GM19240 (cell line): Measurements from ENCODE around the gene ATP8B2.
"Not testable (repeated sequence)": the region's sequence is repeated elsewhere in the genome, so short reads cannot be mapped to it uniquely, and the experiment has no call there.

Experiments used
- DNase-seq: peaks from one replicate; pipeline ENCODE4 v3.0.0; 2011; ENCODE audit warnings: low spot score; ENCODE audit not compliant: insufficient read length

Gene ATP8B2, protein sequence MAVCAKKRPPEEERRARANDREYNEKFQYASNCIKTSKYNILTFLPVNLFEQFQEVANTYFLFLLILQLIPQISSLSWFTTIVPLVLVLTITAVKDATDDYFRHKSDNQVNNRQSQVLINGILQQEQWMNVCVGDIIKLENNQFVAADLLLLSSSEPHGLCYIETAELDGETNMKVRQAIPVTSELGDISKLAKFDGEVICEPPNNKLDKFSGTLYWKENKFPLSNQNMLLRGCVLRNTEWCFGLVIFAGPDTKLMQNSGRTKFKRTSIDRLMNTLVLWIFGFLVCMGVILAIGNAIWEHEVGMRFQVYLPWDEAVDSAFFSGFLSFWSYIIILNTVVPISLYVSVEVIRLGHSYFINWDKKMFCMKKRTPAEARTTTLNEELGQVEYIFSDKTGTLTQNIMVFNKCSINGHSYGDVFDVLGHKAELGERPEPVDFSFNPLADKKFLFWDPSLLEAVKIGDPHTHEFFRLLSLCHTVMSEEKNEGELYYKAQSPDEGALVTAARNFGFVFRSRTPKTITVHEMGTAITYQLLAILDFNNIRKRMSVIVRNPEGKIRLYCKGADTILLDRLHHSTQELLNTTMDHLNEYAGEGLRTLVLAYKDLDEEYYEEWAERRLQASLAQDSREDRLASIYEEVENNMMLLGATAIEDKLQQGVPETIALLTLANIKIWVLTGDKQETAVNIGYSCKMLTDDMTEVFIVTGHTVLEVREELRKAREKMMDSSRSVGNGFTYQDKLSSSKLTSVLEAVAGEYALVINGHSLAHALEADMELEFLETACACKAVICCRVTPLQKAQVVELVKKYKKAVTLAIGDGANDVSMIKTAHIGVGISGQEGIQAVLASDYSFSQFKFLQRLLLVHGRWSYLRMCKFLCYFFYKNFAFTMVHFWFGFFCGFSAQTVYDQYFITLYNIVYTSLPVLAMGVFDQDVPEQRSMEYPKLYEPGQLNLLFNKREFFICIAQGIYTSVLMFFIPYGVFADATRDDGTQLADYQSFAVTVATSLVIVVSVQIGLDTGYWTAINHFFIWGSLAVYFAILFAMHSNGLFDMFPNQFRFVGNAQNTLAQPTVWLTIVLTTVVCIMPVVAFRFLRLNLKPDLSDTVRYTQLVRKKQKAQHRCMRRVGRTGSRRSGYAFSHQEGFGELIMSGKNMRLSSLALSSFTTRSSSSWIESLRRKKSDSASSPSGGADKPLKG

DNA sequence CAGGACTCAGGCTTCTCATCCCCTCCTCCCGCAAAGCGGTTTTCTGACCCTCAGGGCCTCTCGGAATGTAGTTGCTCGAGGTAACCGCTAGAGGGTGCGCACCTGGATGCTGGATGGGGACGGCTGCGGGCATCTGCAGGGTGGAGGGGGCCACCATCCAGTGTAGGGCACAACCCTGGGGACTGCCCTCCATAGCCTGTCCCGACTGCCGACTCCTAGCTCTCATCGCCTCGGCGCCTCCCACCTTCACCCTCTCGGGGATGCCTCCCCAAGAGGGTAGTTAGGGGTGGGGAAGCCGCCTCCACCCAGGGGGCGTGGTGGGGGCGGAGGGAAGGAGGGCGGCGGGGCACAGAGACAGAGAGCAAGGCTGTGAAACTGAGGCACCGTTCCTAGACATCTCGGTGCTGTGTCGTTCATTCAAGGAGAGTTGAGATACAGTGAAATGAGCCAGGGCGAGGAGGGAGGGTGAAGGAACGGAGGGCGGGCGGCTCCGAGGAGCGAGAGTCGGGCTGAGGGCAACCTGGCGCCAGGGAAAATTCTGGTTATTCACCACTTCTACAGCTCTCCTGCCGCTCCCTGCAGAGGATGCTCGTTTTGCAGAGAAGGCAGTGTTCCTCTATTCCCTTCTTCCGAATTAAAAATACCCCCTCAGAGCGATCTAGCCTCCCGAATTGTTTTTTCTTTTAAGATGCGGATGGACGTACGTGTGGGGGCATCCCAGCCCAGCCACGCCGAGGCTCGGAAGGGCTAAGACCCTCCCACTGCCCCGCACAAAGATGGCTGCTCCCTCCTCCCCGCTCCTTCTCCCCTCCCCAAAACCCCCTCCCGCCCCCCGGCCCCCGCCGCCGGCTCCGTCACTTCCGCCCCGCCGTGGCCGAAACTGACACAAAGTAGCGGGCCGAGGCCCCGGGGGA, at the start of gene ATP8B2:
Gene ATP8B2, plus strand, starts transcription at position 857 of the 914 bp plus-strand sequence. CDS start 2,617 bp downstream, outside the sequence.
- DNase-seq = peak; percentile 84

DNA sequence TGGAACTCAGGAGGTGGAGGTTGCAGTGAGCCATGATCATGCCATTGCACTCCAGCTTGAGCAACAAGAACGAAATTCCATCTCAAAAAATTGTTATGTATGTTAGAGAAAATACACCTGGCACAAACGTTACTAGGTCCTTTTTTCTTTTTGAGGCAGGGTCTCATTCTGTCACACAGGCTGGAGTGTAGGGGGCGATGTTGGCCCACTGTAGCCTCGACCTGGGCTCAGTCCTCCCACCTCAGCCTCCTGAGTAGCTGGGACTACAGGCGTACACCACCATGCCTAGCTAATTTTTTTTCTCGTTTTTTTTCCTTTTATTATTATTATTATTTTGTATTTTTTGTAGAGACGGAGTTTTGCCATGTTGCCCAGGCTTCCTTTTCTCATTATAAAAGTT, 48.5 kb upstream of the ATP8B2 start:
- DNase-seq = no peak

GRCh38 chr1:154287591-154287990, 37.7 kb upstream of the ATP8B2 start:
- DNase-seq = not testable (repeated sequence)

GRCh38 chr1:154288661-154289060, 36.7 kb upstream of the ATP8B2 start:
- DNase-seq = no peak

DNA sequence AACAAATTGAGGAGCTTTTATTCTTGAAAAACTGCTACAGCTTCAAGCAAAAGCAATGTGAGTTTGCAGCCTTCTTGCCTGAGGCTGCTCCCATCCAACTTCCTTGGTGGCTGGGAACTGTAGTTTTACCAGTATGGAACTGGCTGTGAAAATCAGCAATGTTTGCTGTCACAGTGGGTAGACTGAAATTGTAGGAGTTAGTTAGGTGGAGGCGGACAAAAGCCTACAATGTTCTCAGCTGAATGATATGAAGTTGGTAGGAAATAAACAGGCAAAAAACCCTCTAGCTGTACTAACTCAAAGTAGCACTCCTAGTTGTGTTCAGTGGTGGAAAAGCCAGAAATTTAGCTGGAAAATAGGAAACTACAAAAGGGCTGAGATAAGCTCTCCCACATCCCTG, 34.4 kb upstream of the ATP8B2 start:
- no peak for DNase-seq

DNA sequence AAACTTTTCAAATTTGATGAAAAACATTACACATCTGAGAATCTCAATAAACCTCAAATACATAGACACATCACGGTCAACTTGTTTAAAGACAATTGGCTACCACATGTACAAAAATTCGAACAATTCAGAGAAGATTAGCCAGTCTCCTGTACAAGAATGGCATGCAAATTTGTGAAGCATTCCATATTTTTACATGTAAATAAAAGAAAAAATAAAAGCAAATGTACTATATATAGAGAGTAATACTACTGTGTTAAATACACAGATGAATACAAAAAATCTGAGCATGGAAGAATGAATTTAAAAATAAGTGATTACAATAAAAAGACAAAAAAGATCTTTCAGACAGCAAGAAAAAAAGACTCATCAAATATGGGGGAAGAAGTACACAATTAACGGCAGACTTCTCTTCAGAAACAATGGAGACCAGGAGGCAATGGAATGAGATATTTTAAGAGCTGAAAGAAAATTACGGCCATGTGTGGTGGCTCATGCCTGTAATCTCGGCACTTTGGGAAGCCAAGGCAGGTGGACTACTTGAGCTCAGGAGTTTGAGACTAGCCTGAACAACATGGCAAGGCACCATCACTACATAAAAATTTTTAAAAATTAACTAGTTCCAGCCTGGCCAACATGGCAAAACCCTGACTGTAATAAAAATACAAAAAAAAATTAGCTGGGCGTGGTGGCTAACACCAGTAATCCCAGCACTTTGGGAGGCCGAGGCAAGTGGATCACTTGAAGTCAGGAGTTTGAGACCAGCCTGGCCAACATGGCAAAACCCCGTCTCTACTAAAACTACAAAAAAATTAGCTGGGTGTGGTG, 29.7 kb upstream of the ATP8B2 start:
- no peak for DNase-seq

GRCh38 chr1:154301582-154301981, 23.7 kb upstream of the ATP8B2 start:
- DNase-seq = no peak

- no peak for DNase-seq
Observed at GRCh38 chr1:154304664-154305337, 20.5 kb upstream of the ATP8B2 start.

GRCh38 chr1:154306151-154306550, 19.2 kb upstream of the ATP8B2 start:
- DNase-seq = no peak

GRCh38 chr1:154307670-154308270, 17.6 kb upstream of the ATP8B2 start:
- DNase-seq = not testable (repeated sequence)

GRCh38 chr1:154309136-154309535, 16.2 kb upstream of the ATP8B2 start:
- not testable (repeated sequence) for DNase-seq

- DNase-seq = not testable (repeated sequence)
Observed at GRCh38 chr1:154312229-154313065, 12.9 kb upstream of the ATP8B2 start.

- no peak for DNase-seq
Observed at GRCh38 chr1:154313066-154313356, 12.3 kb upstream of the ATP8B2 start.

GRCh38 chr1:154314226-154314625, 11.1 kb upstream of the ATP8B2 start:
- DNase-seq = not testable (repeated sequence)

- no peak for DNase-seq
Observed at GRCh38 chr1:154316704-154317103, 8.6 kb upstream of the ATP8B2 start.

- DNase-seq = no peak
Observed at GRCh38 chr1:154318386-154318785, 6.9 kb upstream of the ATP8B2 start.

- no peak for DNase-seq
Observed at GRCh38 chr1:154320882-154321608, 4.3 kb upstream of the ATP8B2 start, which contains the start of gene AQP10. TSS of gene AQP10 (plus strand) at chr1:154321093. CDS start at chr1:154321156, 63 bp downstream.
